Parathyroid adenoma (tissue), 2 donors: ENCODE results near the gene MARCHF6.
"Not testable (repeated sequence)": the region's sequence is repeated elsewhere in the genome, so short reads cannot be mapped to it uniquely, and the experiment has no call there.

Experiments used
- H2AFZ ChIP-seq: fragments of 300-600 bp; sonication (generic); one replicate; pipeline ENCODE4 v1.7.0; 2017; ENCODE audit warnings: antibody characterized with exemption, mild to moderate bottlenecking
- H3K27ac ChIP-seq: fragments of 300-600 bp; sonication (generic); one replicate; pipeline ENCODE4 v1.7.0; 2017
- H3K27me3 ChIP-seq: fragments of 300-600 bp; sonication (generic); one replicate; pipeline ENCODE4 v1.7.0; 2017; ENCODE audit warnings: low read length; ENCODE audit not compliant: control insufficient read depth, insufficient read depth
- H3K36me3 ChIP-seq: fragments of 300-600 bp; sonication (generic); one replicate; pipeline ENCODE4 v1.7.0; 2017; ENCODE audit warnings: low read length; ENCODE audit not compliant: control insufficient read depth, insufficient read depth
- H3K4me1 ChIP-seq: fragments of 300-600 bp; sonication (generic); one replicate; pipeline ENCODE4 v1.7.0; 2017; ENCODE audit warnings: control low read depth
- H3K4me2 ChIP-seq: fragments of 300-600 bp; sonication (generic); one replicate; pipeline ENCODE4 v1.7.0; 2017; ENCODE audit warnings: low read length
- H3K4me3 ChIP-seq: fragments of 300-600 bp; sonication (generic); one replicate; pipeline ENCODE4 v1.7.0; 2017; ENCODE audit warnings: low read depth, low read length
- H3K79me2 ChIP-seq: fragments of 300-600 bp; sonication (generic); one replicate; pipeline ENCODE4 v1.7.0; 2017; ENCODE audit warnings: control low read depth
- H3K9ac ChIP-seq: fragments of 300-600 bp; sonication (generic); one replicate; pipeline ENCODE4 v1.7.0; 2017; ENCODE audit warnings: mild to moderate bottlenecking
- H3K9me3 ChIP-seq: fragments of 300-600 bp; sonication (generic); one replicate; pipeline ENCODE4 v1.7.0; 2017; ENCODE audit warnings: low read length; ENCODE audit not compliant: control insufficient read depth
- CTCF ChIP-seq: fragments of 300-600 bp; sonication (generic); IDR thresholded peaks from one replicate; pipeline ENCODE4 v1.7.0; 2017; ENCODE audit warnings: antibody characterized with exemption, mild to moderate bottlenecking
- donor health status: primary hyperparathyroidism.

MARCHF6 gene

GRCh38 chr5:10339058-10339811, 14.3 kb upstream of the MARCHF6 start:
- no peak overlapping the region for H3K27ac ChIP-seq
- no peak overlapping the region for H3K4me3 ChIP-seq
- no peaks in the 10 kb centered on the region for H3K36me3 ChIP-seq
- TF ChIP-seq CTCF, result no peak
- H3K79me2 ChIP-seq, result no peaks in the 10 kb centered on the region
- no peaks in the 10 kb centered on the region for H3K9me3 ChIP-seq
- H3K27me3 ChIP-seq, result no peaks in the 10 kb centered on the region
- no peak overlapping the region for H3K4me2 ChIP-seq
- H2AFZ ChIP-seq, result no peak overlapping the region
- H3K4me1 ChIP-seq, result no peaks in the 10 kb centered on the region
- no peak overlapping the region for H3K9ac ChIP-seq

GRCh38 chr5:10339958-10340357, 13.5 kb upstream of the MARCHF6 start:
- H3K4me3 ChIP-seq, result no peak overlapping the region
- no peaks in the 10 kb centered on the region for H3K4me1 ChIP-seq
- H3K79me2 ChIP-seq, result no peaks in the 10 kb centered on the region
- no peaks in the 10 kb centered on the region for H3K27me3 ChIP-seq
- no peak overlapping the region for H3K9ac ChIP-seq
- H2AFZ ChIP-seq, result no peak overlapping the region
- H3K4me2 ChIP-seq, result no peak overlapping the region
- no peak for TF ChIP-seq CTCF
- no peak overlapping the region for H3K27ac ChIP-seq
- H3K9me3 ChIP-seq, result no peaks in the 10 kb centered on the region
- H3K36me3 ChIP-seq, result no peaks in the 10 kb centered on the region

DNA sequence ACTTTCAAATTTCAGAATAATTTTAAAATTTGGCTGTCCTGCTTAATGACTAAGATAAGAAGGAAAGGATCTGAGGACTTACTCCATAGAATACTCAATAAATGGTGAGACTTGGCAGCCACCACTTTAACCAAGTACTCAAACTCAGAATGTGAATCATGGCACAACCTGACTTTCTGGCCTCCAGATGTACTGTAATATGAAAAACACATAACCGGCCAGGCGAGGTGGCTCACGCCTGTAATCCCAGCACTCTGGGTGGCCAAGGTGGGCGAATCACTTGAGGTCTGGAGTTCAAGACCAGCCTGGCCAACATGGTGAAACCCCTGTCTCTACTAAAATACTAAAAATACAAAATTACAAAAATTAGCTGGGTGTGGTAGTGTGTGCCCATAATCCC, 10.0 kb upstream of the MARCHF6 start:
- H3K4me2 ChIP-seq, result no peak overlapping the region
- H2AFZ ChIP-seq, result no peak overlapping the region
- no peak overlapping the region for H3K9ac ChIP-seq
- TF ChIP-seq CTCF, result no peak
- H3K79me2 ChIP-seq, result no peaks in the 10 kb centered on the region
- H3K4me1 ChIP-seq, result no peaks in the 10 kb centered on the region
- H3K27ac ChIP-seq, result no peak overlapping the region
- no peak overlapping the region for H3K4me3 ChIP-seq
- no peaks in the 10 kb centered on the region for H3K36me3 ChIP-seq
- no peaks in the 10 kb centered on the region for H3K27me3 ChIP-seq
- H3K9me3 ChIP-seq, result no peaks in the 10 kb centered on the region

DNA sequence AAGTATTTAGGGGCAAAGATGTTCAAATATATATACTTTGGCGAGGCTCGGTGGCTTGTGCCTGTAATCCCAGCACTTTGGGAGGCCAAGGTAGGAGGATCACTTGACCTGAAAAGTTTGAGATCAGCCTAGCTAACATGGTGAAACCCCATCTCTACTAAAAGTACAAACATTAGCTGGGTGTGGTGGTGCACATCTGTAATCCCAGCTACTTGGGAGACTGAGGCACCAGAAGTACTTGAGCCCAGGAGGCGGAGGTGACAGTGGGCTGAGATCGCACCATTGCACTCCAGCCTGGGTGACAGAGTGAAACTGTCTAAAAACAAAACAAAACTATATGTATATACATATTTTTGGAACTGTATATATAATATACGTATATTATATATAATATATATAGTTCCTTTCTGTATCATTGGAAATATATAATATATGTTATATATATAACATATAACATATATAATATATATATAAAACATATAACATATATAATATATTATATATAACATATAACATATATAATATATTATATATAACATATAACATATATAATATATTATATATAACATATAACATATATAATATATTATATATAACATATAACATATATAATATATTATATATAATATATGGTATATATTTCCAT, 8.9 kb upstream of the MARCHF6 start:
- H2AFZ ChIP-seq, H3K4me3 ChIP-seq, H3K4me1 ChIP-seq, H3K36me3 ChIP-seq, H3K4me2 ChIP-seq, H3K79me2 ChIP-seq, H3K27me3 ChIP-seq, H3K9ac ChIP-seq, H3K27ac ChIP-seq, H3K9me3 ChIP-seq: not testable (repeated sequence)

DNA sequence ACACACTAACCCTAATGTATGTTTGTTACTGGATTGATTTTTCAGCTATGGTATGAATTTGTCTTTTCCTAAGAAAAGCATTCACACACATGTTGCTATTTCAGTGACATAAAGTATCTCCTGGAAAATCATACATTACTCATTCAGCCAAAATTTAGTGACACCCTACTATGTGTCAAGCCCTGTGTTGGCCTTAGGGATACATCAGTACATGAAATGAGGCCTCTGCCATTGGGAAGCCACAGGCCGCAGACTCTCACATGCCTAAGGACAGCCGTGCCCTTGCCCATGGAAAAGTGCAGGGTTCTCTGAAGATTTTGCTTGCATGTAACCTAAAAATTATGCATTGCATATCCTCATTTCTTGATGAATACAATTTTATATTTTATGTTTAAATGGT, 5.2 kb upstream of the MARCHF6 start:
- no peaks in the 10 kb centered on the region for H3K27me3 ChIP-seq
- H3K36me3 ChIP-seq, result no peaks in the 10 kb centered on the region
- H3K9ac ChIP-seq, result no peak overlapping the region
- no peak overlapping the region for H3K27ac ChIP-seq
- no peak overlapping the region for H3K4me3 ChIP-seq
- no peaks in the 10 kb centered on the region for H3K79me2 ChIP-seq
- no peak overlapping the region for H3K4me2 ChIP-seq
- no peaks in the 10 kb centered on the region for H3K9me3 ChIP-seq
- no peak overlapping the region for H2AFZ ChIP-seq
- TF ChIP-seq CTCF, result no peak
- H3K4me1 ChIP-seq, result peaks cover 6% of the 10 kb centered on the region
